H1 (cell line): ENCODE measurements around the gene SERPINB1. TPM values are rescaled to one million over a fixed set of nuclear protein-coding genes. Genes with fewer than 3 reads are reported as not detected.
"Not testable (repeated sequence)": the region's sequence is repeated elsewhere in the genome, so short reads cannot be mapped to it uniquely, and the experiment has no call there.

Experiments
- CTCF ChIA-PET: fragments of 300-600 bp; sonication (Branson Sonifier 250); formaldehyde crosslinking; loops from one replicate; lab custom pipeline; 2021; ENCODE audit not compliant: partially characterized antibody; lab: Charles Lee
- POLR2A ChIA-PET: fragments of 300-600 bp; sonication (Branson Sonifier 250); formaldehyde crosslinking; loops from one replicate; lab custom pipeline; 2021; ENCODE audit warnings: inconsistent platforms; ENCODE audit not compliant: partially characterized antibody; lab: Charles Lee
- DNase-seq, 2 experiments: peaks; one replicate each; pipeline versions ENCODE4 v3.0.0 to v3.0.0-alpha.2; 2010 to 2022; ENCODE audit warnings: low spot score in 2 of 2, low read depth in 1 of 2, mixed read lengths in 1 of 2
- FAIRE-seq: peaks from 2 replicates; lab custom pipeline; 2011; peaks lifted over from hg19 to GRCh38; lab: Jason Lieb, UNC
- H2AFZ ChIP-seq: 2 replicates; pipeline ENCODE4 v1.8.1; 2012; ENCODE audit warnings: low read length, inconsistent platforms
- H2AK5ac ChIP-seq: 2 replicates; pipeline ENCODE4 v1.6.1; 2013; ENCODE audit warnings: low read depth, low read length
- H2BK120ac ChIP-seq: replicated peaks from 2 replicates; pipeline ENCODE3; 2013; ENCODE audit warnings: low read depth, low read length, inconsistent platforms
- H2BK12ac ChIP-seq: 2 replicates; pipeline ENCODE4 v1.6.1; 2013; ENCODE audit warnings: low read depth, low read length
- H2BK15ac ChIP-seq: 2 replicates; pipeline ENCODE4 v1.6.1; 2013; ENCODE audit warnings: low read length
- H2BK20ac ChIP-seq: 2 replicates; pipeline ENCODE4 v1.6.1; 2013; ENCODE audit warnings: low read length
- H2BK5ac ChIP-seq: 2 replicates; pipeline ENCODE4 v1.6.1; 2013; ENCODE audit warnings: low read depth, low read length
- H3K14ac ChIP-seq: 2 replicates; pipeline ENCODE4 v1.6.1; 2013; ENCODE audit warnings: inconsistent platforms; ENCODE audit not compliant: insufficient read length
- H3K18ac ChIP-seq: 2 replicates; pipeline ENCODE4 v1.6.1; 2013; ENCODE audit warnings: low read length; ENCODE audit errors: extremely low read depth
- H3K23ac ChIP-seq: 2 replicates; pipeline ENCODE4 v1.6.1; 2013; ENCODE audit warnings: inconsistent platforms; ENCODE audit not compliant: insufficient read length
- H3K23me2 ChIP-seq: 2 replicates; pipeline ENCODE4 v1.6.1; 2013; ENCODE audit warnings: low read depth, low read length
- H3K27ac ChIP-seq: 2 replicates; pipeline ENCODE4 v1.6.1; 2011; ENCODE audit warnings: low read depth, low read length, inconsistent platforms
- H3K27me3 ChIP-seq, 4 experiments: replicated peaks in 1 of 4; 1 replicate in 1 of 4; 2 replicates in 3 of 4; pipeline versions ENCODE4 v1.6.1 to v1.8.1; 2011 to 2013; ENCODE audit warnings: low read length in 3 of 4, mild to moderate bottlenecking in 3 of 4, inconsistent platforms in 2 of 4, mixed read lengths in 2 of 4, moderate library complexity in 1 of 4; ENCODE audit not compliant: control insufficient read depth in 3 of 4, insufficient read depth in 3 of 4; ENCODE audit errors: extremely low read depth in 1 of 4
- H3K36me3 ChIP-seq, 4 experiments: 2 replicates each; pipeline versions ENCODE4 v1.6.1 to v1.8.1; 2011 to 2013; ENCODE audit warnings: mild to moderate bottlenecking in 4 of 4, low read length in 3 of 4, moderate library complexity in 2 of 4, control low read depth in 1 of 4, inconsistent platforms in 1 of 4; ENCODE audit not compliant: insufficient read depth in 4 of 4, control insufficient read depth in 2 of 4
- H3K4ac ChIP-seq: replicated peaks from 2 replicates; pipeline ENCODE3; 2013; ENCODE audit warnings: low read length, low read depth, mixed read lengths, inconsistent platforms; ENCODE audit not compliant: insufficient read length
- H3K4me1 ChIP-seq, 4 experiments: replicated peaks in 1 of 4; 1 replicate in 1 of 4; 2 replicates in 3 of 4; pipeline versions ENCODE4 v1.6.1 to v1.8.1; 2011 to 2013; ENCODE audit warnings: low read length in 3 of 4, inconsistent platforms in 2 of 4, mixed read lengths in 1 of 4; ENCODE audit not compliant: insufficient read depth in 4 of 4, control insufficient read depth in 3 of 4
- H3K4me2 ChIP-seq, 2 experiments: 2 replicates each; pipeline versions ENCODE4 v1.6.1 to v1.8.1; 2011 to 2013; ENCODE audit warnings: low read depth in 2 of 2, low read length in 2 of 2, control low read depth in 1 of 2, inconsistent platforms in 1 of 2, mild to moderate bottlenecking in 1 of 2; ENCODE audit not compliant: insufficient read depth in 1 of 2
- H3K4me3 ChIP-seq, 4 experiments: fragments of 200-600, 300-600 bp in 1 of 4; sonication (generic), shearing (Covaris generic), sonication (Bioruptor Twin) in 1 of 4; 2 replicates each; pipeline versions ENCODE4 v1.5.1 to v1.8.1; 2011 to 2016; ENCODE audit warnings: low read length in 4 of 4, low read depth in 3 of 4, control low read depth in 2 of 4, inconsistent platforms in 2 of 4, mild to moderate bottlenecking in 2 of 4, mixed read lengths in 1 of 4, moderate library complexity in 1 of 4; ENCODE audit not compliant: insufficient read depth in 2 of 4; ENCODE audit errors: extremely low read depth in 1 of 4
- H3K56ac ChIP-seq: replicated peaks from 2 replicates; pipeline ENCODE3; 2013; ENCODE audit warnings: low read depth, mild to moderate bottlenecking, mixed read lengths, low read length, inconsistent platforms; ENCODE audit not compliant: insufficient read length
- H3K79me1 ChIP-seq: 2 replicates; pipeline ENCODE4 v1.6.1; 2013; ENCODE audit warnings: low read depth, low read length, control low read depth
- H3K79me2 ChIP-seq, 2 experiments: 2 replicates each; pipeline versions ENCODE4 v1.6.1 to v1.8.1; 2012 to 2013; ENCODE audit warnings: low read length in 2 of 2, mild to moderate bottlenecking in 2 of 2, inconsistent platforms in 1 of 2; ENCODE audit not compliant: insufficient read depth in 2 of 2, control insufficient read depth in 1 of 2
- H3K9ac ChIP-seq, 4 experiments: replicated peaks in 1 of 4; 1 replicate in 1 of 4; 2 replicates in 3 of 4; pipeline versions ENCODE4 v1.6.1 to v1.8.1; 2011 to 2013; ENCODE audit warnings: low read depth in 3 of 4, low read length in 3 of 4, control low read depth in 2 of 4, mild to moderate bottlenecking in 2 of 4, moderate library complexity in 2 of 4, inconsistent platforms in 1 of 4; ENCODE audit errors: extremely low read depth in 1 of 4
- H3K9me3 ChIP-seq, 2 experiments: 2 replicates each; pipeline versions ENCODE4 v1.6.1 to v1.8.1; 2012 to 2013; ENCODE audit warnings: mild to moderate bottlenecking in 2 of 2, moderate library complexity in 2 of 2, control low read depth in 1 of 2, inconsistent platforms in 1 of 2, low read depth in 1 of 2, low read length in 1 of 2, mixed read lengths in 1 of 2; ENCODE audit not compliant: insufficient read depth in 2 of 2
- H4K20me1 ChIP-seq, 2 experiments: replicated peaks in 1 of 2; 2 replicates each; pipeline versions ENCODE3 to v1.8.1; 2011 to 2013; ENCODE audit warnings: inconsistent platforms in 2 of 2, low read length in 2 of 2, mild to moderate bottlenecking in 1 of 2; ENCODE audit not compliant: insufficient read depth in 2 of 2, control insufficient read depth in 1 of 2
- H4K5ac ChIP-seq: 2 replicates; pipeline ENCODE4 v1.6.1; 2013; ENCODE audit warnings: low read length, low read depth, mixed read lengths, inconsistent platforms; ENCODE audit not compliant: insufficient read length
- H4K8ac ChIP-seq: 2 replicates; pipeline ENCODE4 v1.8.0; 2013; ENCODE audit warnings: mild to moderate bottlenecking, moderate library complexity, low read length, inconsistent platforms; ENCODE audit not compliant: insufficient read depth; ENCODE audit errors: extremely low read depth
- H4K91ac ChIP-seq: replicated peaks from 2 replicates; pipeline ENCODE3; 2013; ENCODE audit warnings: low read length, mixed read lengths, inconsistent platforms; ENCODE audit not compliant: insufficient read length
- WGBS, 2 experiments: shearing (Covaris generic) in 1 of 2; methylation state at CpG; one replicate each; pipeline versions ENCODE4 v1.1.6 to v1.1.7; 2013 to 2015; ENCODE audit warnings: low lambda C conversion rate in 2 of 2, mixed read lengths in 2 of 2, inconsistent platforms in 1 of 2, low coverage in 1 of 2, missing lambda C conversion rate in 1 of 2; ENCODE audit not compliant: insufficient replicate concordance in 2 of 2, insufficient coverage in 1 of 2, insufficient read length in 1 of 2; ENCODE audit errors: extremely low coverage in 1 of 2, missing lambda C conversion rate in 1 of 2; 5-methylcytosine and 5-hydroxymethylcytosine counted together
- polyA plus RNA-seq, 7 experiments: library from polyadenylated mRNA; depleted of rRNA in 3 of 7; stranded (reverse) in 5 of 7; unstranded in 2 of 7; fragments of >200 nt in 5 of 7; fragments of 200-250 nt in 2 of 7; gene quantifications; 1 replicate in 5 of 7; 2 replicates in 1 of 7; 4 replicates in 1 of 7; pipeline versions ENCODE4 v1.2.1 to v1.2.3, GENCODE V29; 2011 to 2013; ENCODE audit warnings: missing spikeins in 2 of 7, mixed read lengths in 2 of 7
- total RNA-seq: library from RNA; stranded (reverse); fragmentation: NEBNext Ultra II Directional; extraction: Animal tissue kit (Norgen Biotek cat#: 25700); gene quantifications from 2 replicates; pipeline ENCODE4 v1.2.1, GENCODE V29; 2021

The SERPINB1 gene
- total and polyA plus RNA-seq, 2 of the 8 experiments (the other 6 are each of a cell fraction or from before 2014, with no cell fraction given), result 8.1 to 17.3 TPM

DNA sequence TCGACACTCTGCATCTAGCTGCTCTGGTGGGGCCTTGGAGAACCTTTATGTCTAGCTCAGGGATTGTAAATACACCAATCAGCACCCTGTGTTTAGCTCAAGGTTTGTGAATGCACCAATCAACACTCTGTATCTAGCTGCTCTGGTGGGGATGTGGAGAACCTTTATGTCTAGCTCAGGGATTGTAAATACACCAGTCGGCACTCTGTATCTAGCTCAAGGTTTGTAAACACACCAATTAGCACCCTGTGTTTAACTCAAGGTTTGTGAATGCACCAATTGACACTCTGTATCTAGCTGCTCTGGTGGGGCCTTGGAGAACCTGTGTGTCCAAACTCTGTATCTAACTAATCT lies 19.0 kb upstream of the SERPINB1 start:
- H4K91ac ChIP-seq, H3K79me1 ChIP-seq, H3K23ac ChIP-seq, DNase-seq, H3K27ac ChIP-seq, H3K18ac ChIP-seq, FAIRE-seq, H2BK5ac ChIP-seq, H2AFZ ChIP-seq, H3K4ac ChIP-seq, H2BK15ac ChIP-seq, H3K9ac ChIP-seq, H3K14ac ChIP-seq, H2AK5ac ChIP-seq, H3K56ac ChIP-seq, H3K36me3 ChIP-seq, H3K4me2 ChIP-seq, H3K27me3 ChIP-seq, H3K9me3 ChIP-seq, POLR2A ChIA-PET, H2BK12ac ChIP-seq, H4K8ac ChIP-seq, H2BK120ac ChIP-seq, H4K20me1 ChIP-seq, H3K4me3 ChIP-seq, H3K79me2 ChIP-seq, H2BK20ac ChIP-seq, H4K5ac ChIP-seq, H3K23me2 ChIP-seq: not testable (repeated sequence)
- CTCF ChIA-PET, result interaction anchor here (0.6 to 0.7 kb wide), 2 partner anchors 162 to 358 kb away, joined by 3 read pairs; no protein-coding TSS in a partner anchor
- H3K4me1 ChIP-seq, result peaks cover 2 to 18% (median 11%) of the 10 kb centered on the region in 4 experiments; a peak in 5 of 7 replicates
- WGBS, 2 experiments, result 95% methylated on average over 2 of the region's 2 CpGs; no CpG with 5 or more reads in 1 of the 2 experiments
